ENCODE measurements around the gene FLAD1.

Gene FLAD1

DNA sequence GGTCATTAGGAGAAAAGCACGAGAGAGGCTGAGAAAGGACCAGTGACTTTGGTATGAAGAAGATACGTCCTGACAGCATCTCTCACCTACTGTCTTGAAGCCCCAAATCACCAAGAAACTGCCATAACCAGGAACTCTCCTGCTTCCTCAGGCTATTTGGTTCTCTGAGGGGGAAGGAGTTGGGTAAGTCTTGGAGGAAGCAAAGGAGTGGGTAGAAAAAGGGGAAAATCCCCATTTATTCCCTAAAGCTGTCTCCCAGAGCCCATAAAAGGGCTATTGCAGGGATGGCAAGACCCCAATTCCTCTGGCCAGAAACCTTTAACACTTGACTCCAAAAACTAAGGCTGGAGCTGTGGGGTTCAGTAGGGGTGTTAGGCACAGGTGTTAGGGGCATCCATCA lies 25.1 kb upstream of the FLAD1 start:
- TF ChIP-seq, protein P1, sequence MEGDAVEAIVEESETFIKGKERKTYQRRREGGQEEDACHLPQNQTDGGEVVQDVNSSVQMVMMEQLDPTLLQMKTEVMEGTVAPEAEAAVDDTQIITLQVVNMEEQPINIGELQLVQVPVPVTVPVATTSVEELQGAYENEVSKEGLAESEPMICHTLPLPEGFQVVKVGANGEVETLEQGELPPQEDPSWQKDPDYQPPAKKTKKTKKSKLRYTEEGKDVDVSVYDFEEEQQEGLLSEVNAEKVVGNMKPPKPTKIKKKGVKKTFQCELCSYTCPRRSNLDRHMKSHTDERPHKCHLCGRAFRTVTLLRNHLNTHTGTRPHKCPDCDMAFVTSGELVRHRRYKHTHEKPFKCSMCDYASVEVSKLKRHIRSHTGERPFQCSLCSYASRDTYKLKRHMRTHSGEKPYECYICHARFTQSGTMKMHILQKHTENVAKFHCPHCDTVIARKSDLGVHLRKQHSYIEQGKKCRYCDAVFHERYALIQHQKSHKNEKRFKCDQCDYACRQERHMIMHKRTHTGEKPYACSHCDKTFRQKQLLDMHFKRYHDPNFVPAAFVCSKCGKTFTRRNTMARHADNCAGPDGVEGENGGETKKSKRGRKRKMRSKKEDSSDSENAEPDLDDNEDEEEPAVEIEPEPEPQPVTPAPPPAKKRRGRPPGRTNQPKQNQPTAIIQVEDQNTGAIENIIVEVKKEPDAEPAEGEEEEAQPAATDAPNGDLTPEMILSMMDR (IDR thresholded peaks at IDR 0.05; ENCODE audit: low read depth, low read length, missing control alignments): no peak
- DNase-seq (ENCODE audit: extremely low read depth, low read depth): no peak
- H3K4me3 ChIP-seq (replicated peaks; ENCODE audit: low read depth, low read length): no peak overlapping the region

DNA sequence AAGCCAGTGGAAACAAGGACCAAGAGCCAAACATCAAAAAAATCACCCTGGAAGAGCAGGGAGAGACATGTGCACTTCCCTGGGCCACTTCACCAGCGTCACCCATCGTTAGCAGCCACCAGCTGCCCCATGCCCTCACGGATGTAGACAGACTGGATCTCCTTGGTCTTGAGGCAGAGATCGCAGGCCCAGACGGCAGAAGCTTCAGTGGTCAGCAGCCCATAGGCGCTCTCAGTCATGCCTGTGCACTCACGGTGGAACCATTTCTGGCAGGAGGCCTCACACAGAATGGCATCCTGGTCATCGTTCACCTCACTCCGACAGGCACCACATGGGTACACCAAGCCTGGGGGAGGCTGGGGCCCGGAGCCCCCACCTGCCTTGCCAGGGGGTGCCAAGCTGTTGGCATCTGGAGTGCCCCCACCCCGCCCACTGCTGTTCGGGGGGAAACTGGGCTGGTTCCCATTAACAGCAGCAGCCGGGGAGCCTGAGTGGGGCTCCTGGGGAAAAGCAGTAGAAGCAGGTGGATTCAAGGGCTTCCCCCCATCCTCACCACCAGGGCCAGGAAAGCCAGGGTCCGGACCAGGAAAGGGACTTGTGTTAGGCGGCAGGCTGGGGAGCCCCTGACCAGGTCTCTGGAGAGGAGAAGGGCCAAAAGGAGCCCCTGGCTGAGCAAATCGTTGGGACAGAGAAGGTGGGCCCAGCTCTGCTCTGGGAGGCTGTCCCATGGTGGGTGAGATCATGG lies 24.3 kb upstream of the FLAD1 start:
- TF ChIP-seq, protein P1 (IDR thresholded peaks at IDR 0.05; ENCODE audit: low read depth, low read length, missing control alignments): no peak

DNA sequence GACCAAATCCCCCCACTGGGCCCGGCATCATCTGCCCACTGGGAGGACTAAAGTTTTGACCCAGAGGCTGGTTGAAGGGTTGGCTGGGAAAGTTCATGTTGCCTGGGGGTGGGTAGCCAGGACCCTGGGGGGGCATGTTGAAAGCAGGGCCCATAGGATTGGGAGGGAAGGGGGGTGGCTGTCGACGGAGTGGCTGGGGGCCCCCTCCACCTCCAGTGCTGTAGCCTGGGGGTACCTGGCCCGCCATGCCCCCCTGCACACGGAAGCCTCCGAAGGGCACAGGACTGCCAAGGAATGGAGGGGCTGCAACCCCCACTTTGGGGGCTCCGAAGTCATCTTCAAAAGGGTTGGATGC lies 23.7 kb upstream of the FLAD1 start:
- H3K4me3 ChIP-seq (replicated peaks; ENCODE audit: low read depth, low read length): no peak overlapping the region
- TF ChIP-seq, protein P1 (IDR thresholded peaks at IDR 0.05; ENCODE audit: low read depth, low read length, missing control alignments): no peak
- DNase-seq (ENCODE audit: extremely low read depth, low read depth): no peak

More for the DNA sequence above, 24.3 kb upstream of the FLAD1 start:
- H3K4me3 ChIP-seq (replicated peaks; ENCODE audit: low read depth, low read length): no peak overlapping the region
- no peak for DNase-seq (ENCODE audit: extremely low read depth, low read depth)

DNA sequence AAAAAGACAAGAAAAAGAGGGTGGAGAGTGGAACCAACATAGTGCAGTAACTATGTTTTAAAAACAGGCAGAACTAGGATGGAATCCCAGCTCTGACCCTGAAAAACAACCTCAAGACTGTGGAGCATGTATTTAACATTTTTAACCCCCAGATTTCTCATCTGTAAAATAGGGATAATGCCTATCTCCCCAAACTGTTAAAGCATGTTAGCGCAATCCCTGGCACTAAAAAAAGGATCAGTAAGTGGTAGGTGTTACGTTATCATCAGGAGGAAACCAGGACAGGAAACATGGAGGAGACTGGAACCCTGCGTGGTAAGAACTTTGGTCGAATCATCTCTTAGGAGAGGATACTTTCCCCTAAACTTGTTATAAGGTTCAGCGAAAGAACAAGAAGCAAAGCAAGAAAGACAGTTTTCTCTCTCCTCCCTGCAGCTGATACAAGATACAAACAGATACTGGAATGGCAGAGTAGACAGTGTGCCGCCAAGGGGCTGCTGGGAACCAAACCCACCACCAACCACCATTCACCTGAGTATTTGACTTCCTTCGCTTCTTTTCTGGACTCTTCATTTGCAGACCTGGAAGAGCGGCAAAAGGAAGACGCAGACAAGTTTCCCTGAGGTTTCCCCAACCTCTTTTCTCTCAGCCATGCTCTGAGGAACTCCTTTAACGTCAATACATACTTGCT lies 22.6 kb upstream of the FLAD1 start:
- peak overlapping the region; percentile 64 for H3K4me3 ChIP-seq (replicated peaks; ENCODE audit: low read depth, low read length)
- DNase-seq (ENCODE audit: extremely low read depth, low read depth): no peak
- TF ChIP-seq, protein P1 (IDR thresholded peaks at IDR 0.05; ENCODE audit: low read depth, low read length, missing control alignments): no peak

DNA sequence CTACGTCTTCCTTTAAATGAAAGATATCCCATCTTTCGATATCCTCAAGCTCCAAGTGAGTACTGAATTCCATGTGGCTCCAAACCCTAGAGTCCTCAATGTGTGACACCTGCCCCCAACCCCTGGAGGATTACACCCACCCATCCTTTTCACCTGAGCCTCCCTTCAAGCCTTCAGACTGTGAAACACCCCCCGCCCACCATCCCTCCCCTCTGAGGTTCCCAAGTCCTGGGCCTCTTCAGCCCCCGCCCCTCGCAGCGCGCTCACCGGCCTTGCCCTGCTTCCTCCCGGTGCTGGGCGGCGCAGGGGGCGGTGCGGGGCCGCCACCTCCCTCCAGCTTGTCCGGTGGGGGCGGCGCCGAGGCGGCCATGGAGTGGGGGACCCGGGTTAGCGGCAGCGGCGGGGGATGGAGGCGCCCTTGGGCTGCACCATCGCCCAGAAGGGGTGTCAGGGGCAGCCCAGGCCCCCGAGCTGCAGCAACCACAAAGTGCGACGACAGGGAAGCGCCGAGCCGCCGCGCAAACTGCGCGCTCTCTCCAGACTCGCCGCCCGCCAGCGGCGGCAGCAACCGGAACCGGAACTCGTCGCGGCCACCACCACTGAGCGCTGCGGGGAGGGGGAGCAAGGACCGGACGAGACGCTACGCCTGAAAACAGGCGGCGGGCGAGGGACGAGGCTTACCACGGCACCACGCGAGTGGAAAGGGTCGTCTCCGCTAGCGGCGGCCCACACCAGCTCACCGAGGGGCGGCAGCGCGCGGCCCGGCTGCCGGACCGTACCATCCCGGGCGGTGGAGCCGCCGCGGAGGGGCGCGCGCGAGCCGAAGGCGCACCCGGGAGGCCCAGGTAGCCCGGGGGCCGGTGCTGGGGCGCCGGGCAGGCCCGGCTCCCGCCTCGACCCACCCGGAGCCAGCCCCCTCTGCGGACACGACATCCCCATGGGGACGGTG lies 21.7 kb upstream of the FLAD1 start, which contains the start of gene PYGO2:
PYGO2 (minus strand) TSS at position 576 of the 949 bp plus-strand sequence; CDS start at position 370, 206 bp downstream.
- DNase-seq (ENCODE audit: extremely low read depth, low read depth): no peak
- peak within 1 kb of the TSS; percentile 64 for H3K4me3 ChIP-seq (replicated peaks; ENCODE audit: low read depth, low read length)
- TF ChIP-seq, protein P1 (IDR thresholded peaks at IDR 0.05; ENCODE audit: low read depth, low read length, missing control alignments): peak; percentile 9

DNA sequence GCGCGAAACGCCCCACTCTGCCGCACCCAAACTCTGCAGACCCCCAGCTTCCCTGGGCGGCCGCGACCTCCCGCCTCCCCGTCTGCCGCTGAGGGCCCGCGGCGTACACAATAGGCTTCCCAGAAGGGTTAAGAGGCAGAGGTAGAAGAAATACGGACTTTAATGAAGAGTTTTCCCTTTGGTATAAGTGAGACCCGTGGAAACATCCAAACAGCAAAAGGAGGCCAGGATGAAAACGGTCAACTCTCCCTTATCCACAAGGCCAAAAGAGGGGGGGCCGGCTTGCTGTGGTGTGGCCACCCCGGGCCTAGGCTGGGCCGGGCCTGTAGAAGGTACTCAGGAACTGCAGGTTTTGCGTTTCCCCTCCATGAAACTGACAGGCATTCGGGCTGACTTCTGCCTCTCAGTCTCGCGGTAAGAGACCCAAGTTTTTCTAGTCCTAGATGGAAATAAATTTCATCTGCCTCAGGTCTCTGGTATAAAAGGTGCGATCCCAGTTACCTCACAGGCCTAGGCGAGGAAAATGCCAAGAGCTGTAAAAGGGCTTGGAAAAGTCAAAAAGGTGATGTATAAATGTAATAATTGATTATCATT lies 20.9 kb upstream of the FLAD1 start:
- H3K4me3 ChIP-seq (replicated peaks; ENCODE audit: low read depth, low read length): peak overlapping the region; percentile 64
- TF ChIP-seq, protein P1 (IDR thresholded peaks at IDR 0.05; ENCODE audit: low read depth, low read length, missing control alignments): no peak
- no peak for DNase-seq (ENCODE audit: extremely low read depth, low read depth)

Data from HFF-Myc (cell line).